Measurements from ENCODE around the gene SHROOM3.

SHROOM3 gene

DNA sequence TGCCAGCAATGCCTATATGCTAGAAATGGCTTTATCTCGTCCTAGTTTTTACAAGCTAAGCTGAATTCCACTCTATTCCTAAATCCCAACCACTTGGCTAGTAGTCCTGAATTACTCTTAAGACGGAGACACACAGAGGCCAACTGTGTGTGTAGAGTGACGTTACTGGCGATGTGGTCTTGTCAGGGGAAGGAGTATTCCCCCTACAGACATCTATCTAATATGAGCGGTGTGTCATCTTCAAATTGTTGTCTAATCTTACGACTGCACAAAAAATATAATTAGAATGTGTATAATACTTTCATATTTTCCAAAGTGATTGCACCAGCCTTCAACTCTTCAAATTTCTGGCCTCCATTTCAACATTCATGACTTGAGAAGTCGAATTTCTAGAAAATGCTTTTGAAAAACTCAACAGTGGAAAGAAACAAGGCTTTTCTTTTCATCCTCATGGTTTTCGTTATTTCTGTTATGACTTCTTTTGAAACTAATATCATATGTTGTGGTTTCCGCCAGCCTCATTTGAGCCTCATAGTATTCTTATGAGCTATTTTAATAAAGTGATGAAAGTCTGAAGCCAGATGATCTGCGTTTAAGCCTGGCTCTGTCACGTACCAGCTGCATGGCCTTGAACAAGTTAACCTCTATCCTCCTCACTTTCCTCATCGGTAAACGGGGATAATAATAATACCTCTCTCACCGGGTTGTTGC is 330.6 kb downstream of the SHROOM3 start:
- no peak overlapping the region for H3K4me3 ChIP-seq (ENCODE audit: low read depth, low read length)
- DNase-seq (ENCODE audit: low read depth), result peak; percentile 69
- TF ChIP-seq CTCF (IDR thresholded peaks at IDR 0.05; ENCODE audit: insufficient read depth, low read depth, low read length, missing control alignments), result no peak

DNA sequence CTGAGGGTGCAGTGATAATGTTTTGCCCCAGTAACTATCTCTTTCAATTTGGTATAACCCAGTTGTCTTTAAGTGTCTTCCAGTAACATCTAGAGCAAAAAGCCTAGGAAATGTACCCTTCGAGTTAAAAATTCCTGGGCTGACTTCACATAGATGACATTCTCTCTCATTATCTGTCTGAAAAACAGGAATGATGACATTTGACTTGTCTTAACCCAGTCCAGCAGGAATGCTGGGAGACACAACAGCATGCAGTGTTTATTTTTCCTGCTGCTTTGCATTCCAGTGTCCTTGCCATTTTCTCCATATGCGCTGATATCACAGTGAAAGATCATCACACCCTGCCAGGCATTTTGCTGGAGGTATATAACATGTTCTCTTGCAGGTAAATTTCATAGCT is 333.0 kb downstream of the SHROOM3 start:
- no peak for DNase-seq (ENCODE audit: low read depth)
- no peak for TF ChIP-seq CTCF (IDR thresholded peaks at IDR 0.05; ENCODE audit: insufficient read depth, low read depth, low read length, missing control alignments)
- no peak overlapping the region for H3K4me3 ChIP-seq (ENCODE audit: low read depth, low read length)

DNA sequence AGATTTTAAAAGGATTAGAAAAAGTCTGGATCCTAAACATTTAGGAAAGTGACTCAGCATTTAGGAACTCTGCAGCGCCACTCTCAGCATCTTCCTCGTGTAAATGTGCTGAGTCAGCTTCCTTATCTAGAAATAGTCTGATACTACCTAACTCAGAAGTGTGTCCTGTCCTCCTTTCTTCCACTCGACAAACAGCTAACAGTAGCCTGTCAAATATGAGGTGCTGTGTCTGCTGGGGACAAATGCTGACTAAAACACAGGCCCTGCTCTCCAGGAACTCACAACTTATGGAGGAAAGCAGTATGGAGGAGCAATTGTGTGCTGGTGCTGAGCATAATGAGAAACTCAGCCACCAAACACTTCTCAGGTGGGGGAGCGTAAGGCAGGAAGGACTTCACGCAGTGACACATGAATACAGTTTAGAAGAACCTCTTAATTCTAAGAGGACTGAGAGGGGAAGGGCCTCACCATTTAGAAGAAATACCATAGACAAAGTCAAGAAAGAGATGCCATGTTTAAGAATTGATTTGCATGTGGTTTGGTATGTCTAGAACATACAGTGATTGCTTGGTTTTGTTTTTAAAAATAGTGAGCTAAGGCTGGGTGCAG is 337.6 kb downstream of the SHROOM3 start:
- no peak overlapping the region for H3K4me3 ChIP-seq (ENCODE audit: low read depth, low read length)
- TF ChIP-seq CTCF (IDR thresholded peaks at IDR 0.05; ENCODE audit: insufficient read depth, low read depth, low read length, missing control alignments), result no peak
- peak; percentile 68 for DNase-seq (ENCODE audit: low read depth)

DNA sequence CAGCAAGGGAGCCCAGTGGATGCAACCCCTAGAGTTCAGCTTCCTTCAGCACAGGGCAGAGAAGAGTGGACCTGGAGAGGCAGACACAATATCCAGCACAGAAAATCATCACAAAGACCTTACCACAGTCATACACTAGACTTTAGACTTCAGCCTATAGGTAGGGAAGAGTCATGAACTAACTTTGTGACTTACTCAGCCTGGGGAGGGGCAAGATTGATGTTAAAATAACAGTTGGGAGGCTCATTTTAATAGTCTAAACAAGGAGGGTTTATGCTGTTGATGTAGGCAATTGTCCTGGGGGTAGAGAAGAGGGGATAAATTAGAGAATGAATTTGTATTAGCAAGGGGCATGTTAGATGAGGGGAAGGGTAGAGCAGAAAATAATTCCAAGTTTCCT is 338.7 kb downstream of the SHROOM3 start:
- no peak overlapping the region for H3K4me3 ChIP-seq (ENCODE audit: low read depth, low read length)
- DNase-seq (ENCODE audit: low read depth), result no peak
- TF ChIP-seq CTCF (IDR thresholded peaks at IDR 0.05; ENCODE audit: insufficient read depth, low read depth, low read length, missing control alignments), result no peak

DNA sequence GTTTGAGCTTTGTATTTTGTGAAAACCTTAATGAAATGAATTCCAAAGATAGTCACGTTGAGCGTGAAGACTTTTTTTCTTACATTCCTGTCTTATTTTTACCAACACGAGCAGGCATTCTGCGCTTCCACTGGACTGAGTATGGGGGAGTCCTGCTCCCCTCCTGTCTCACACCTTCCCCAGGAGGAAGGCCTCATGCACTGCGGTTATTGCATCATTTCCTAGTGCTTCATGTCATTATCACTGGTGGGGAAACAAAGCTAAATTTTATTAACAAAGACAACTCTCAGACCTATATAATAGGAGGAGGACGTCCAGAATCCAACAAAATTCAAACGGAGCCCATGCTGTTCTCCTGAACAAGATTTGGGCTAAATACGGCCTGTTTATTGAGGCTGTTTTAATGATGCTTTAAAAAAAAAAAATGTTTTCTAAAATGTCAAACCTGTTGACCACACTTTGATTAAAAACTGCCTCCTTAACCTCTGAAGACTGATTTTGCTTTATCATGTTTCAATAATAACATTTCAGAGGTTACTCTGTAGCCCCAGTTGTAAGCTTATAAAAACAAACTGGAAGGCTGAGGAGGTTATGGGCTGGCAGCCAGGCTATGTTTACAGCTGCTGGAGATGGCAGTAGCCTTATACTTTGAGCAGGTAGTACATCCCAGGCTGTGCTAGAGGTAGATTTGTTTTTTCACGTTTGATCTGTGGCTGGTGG is 344.9 kb downstream of the SHROOM3 start:
- no peak for TF ChIP-seq CTCF (IDR thresholded peaks at IDR 0.05; ENCODE audit: insufficient read depth, low read depth, low read length, missing control alignments)
- DNase-seq (ENCODE audit: low read depth), result no peak
- no peak overlapping the region for H3K4me3 ChIP-seq (ENCODE audit: low read depth, low read length)

DNA sequence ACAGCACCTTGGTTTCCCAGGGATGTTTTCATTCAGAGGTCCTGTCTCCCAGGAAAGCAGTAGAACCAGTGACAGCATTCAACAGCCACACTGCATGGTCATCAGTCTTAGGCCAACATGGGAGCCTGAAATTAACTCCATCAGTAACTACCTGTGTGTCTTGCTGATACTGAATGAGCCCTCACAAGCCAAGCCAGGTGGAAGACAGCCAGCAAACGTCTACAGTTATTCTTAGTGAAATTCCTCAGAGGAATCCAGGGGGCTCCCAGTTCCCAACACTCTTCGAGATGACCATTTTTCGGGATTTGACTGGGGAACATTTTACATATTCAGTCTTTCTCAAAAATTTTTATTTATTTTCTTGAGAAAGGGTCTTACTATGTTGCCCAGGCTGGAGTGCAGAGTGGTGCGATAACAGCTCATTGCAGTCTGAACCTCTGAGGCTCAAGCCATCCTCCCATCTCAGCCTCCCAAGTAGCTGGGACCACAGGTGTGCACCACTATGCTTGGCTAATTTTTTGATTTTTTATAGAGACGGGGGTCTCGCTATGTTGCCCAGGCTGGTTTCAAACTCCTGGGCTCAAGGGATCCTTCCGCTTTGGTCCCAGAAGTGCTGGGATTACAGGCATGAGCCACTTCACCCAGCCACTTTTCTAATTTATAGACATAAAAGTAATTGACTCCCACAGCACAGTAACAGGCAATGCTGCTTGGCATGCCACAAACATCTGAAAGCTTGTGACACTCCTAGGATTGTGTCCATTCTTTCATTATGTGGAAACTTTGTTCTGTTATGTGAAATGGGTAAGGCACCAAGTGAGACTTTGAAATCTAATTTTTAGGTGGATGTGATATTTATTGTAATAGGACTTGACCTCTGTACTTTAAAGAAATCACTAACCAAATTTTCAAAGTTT is 346.0 kb downstream of the SHROOM3 start:
- no peak for TF ChIP-seq CTCF (IDR thresholded peaks at IDR 0.05; ENCODE audit: insufficient read depth, low read depth, low read length, missing control alignments)
- no peak overlapping the region for H3K4me3 ChIP-seq (ENCODE audit: low read depth, low read length)
- DNase-seq (ENCODE audit: low read depth), result no peak
